Neural progenitor cell (in vitro differentiated cells): ENCODE results near the gene PKN1. TPM values are rescaled to one million over a fixed set of nuclear protein-coding genes. Genes with fewer than 3 reads are reported as not detected.

Source experiments
- DNase-seq: peaks from one replicate; pipeline ENCODE4 v3.0.0-alpha.2; 2016; ENCODE audit warnings: low spot score
- H2AFZ ChIP-seq: fragments of 200-600 bp; sonication (generic); replicated peaks from 2 replicates; pipeline ENCODE4 v1.6.1; 2016; ENCODE audit warnings: antibody characterized with exemption
- H3F3A ChIP-seq: fragments of 200-600 bp; sonication (generic); 2 replicates; pipeline ENCODE4 v1.6.1; 2016; ENCODE audit warnings: antibody characterized with exemption, low read depth
- H3K27ac ChIP-seq: fragments of 200-600 bp; sonication (generic); 2 replicates; pipeline ENCODE4 v1.5.1; 2016; ENCODE audit warnings: mild to moderate bottlenecking
- H3K27me3 ChIP-seq: fragments of 200-600 bp; sonication (generic); 2 replicates; pipeline ENCODE4 v1.6.1; 2016; ENCODE audit warnings: mild to moderate bottlenecking, moderate library complexity
- H3K36me3 ChIP-seq: fragments of 200-600 bp; sonication (generic); 2 replicates; pipeline ENCODE4 v1.5.1; 2016
- H3K4me1 ChIP-seq: fragments of 200-600 bp; sonication (generic); 2 replicates; pipeline ENCODE4 v1.6.1; 2016; ENCODE audit warnings: mixed run types
- H3K4me2 ChIP-seq: fragments of 200-600 bp; sonication (generic); 2 replicates; pipeline ENCODE4 v1.6.1; 2016
- H3K4me3 ChIP-seq: fragments of 200-600 bp; sonication (generic); 2 replicates; pipeline ENCODE4 v1.5.1; 2016
- H3K79me2 ChIP-seq: fragments of 200-600 bp; sonication (generic); 2 replicates; pipeline ENCODE4 v1.6.1; 2016; ENCODE audit warnings: low read depth
- H3K9ac ChIP-seq: fragments of 200-600 bp; sonication (generic); 2 replicates; pipeline ENCODE4 v1.6.1; 2016
- H3K9me3 ChIP-seq: fragments of 200-600 bp; sonication (generic); 2 replicates; pipeline ENCODE4 v1.5.1; 2016; ENCODE audit warnings: low read depth
- H4K20me1 ChIP-seq: fragments of 200-600 bp; sonication (generic); 2 replicates; pipeline ENCODE4 v1.6.1; 2016; ENCODE audit warnings: low read depth
- H3K27ac Mint-ChIP-seq: 3 replicates; pipeline ENCODE4 v1.8.0; 2021; ENCODE audit warnings: mixed read lengths
- H3K27me3 Mint-ChIP-seq: 2 replicates; pipeline ENCODE4 v1.8.0; 2022; ENCODE audit warnings: low read depth, mild to moderate bottlenecking, inconsistent platforms, moderate library complexity, mixed read lengths; ENCODE audit not compliant: insufficient read depth
- H3K36me3 Mint-ChIP-seq: 3 replicates; pipeline ENCODE4 v1.8.0; 2021; ENCODE audit warnings: mixed read lengths
- H3K4me1 Mint-ChIP-seq: 3 replicates; pipeline ENCODE4 v1.8.0; 2021; ENCODE audit warnings: mixed read lengths
- H3K4me3 Mint-ChIP-seq: 3 replicates; pipeline ENCODE4 v1.8.0; 2021; ENCODE audit warnings: mild to moderate bottlenecking, moderate library complexity, mixed read lengths
- H3K9me3 Mint-ChIP-seq: 3 replicates; pipeline ENCODE4 v1.8.0; 2020; ENCODE audit warnings: mixed read lengths
- EZH2 ChIP-seq: fragments of 200-600 bp; sonication (generic); IDR thresholded peaks from 2 replicates; pipeline ENCODE4 v1.6.1; 2017; ENCODE audit warnings: antibody characterized with exemption, mild to moderate bottlenecking, moderate library complexity
- EZH2phosphoT487 ChIP-seq: fragments of 200-600 bp; sonication (generic); IDR thresholded peaks from 2 replicates; pipeline ENCODE4 v1.6.1; 2017; ENCODE audit warnings: antibody characterized with exemption
- total RNA-seq: library from RNA; depleted of rRNA; stranded (reverse); fragments of >200 nt; gene quantifications from 2 replicates; pipeline ENCODE4 v1.2.3, GENCODE V29; 2015; ENCODE audit warnings: low replicate concordance
- TF ChIP-seq, protein P1 (sequence below): fragments of 200-600 bp; sonication (generic); IDR thresholded peaks from 2 replicates; pipeline ENCODE4 v1.5.1; 2017; ENCODE audit warnings: antibody characterized with exemption, mild to moderate bottlenecking

PKN1 gene
- total RNA-seq, 1 donor from 2014 or later = 29.0 TPM

DNA sequence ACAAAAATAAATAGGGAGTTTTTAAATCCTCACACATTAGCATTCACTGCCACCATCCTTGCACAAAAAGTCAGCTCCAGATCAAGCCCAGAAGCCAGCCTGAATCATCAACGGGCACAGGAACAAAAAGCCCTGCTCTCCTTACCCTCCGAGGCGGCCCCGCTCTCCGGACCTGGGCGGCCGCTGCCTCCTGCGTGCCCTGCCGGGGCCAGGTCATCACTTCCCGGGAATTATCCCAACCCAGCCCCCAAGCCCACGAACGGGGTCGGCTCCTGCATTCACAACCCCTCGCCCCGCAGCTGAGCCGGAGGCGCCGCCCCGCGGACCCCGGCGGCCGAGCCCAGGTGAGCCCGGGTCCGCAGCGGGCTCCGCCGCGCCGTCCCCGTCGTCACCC lies 84.3 kb downstream of the PKN1 start:
- peaks cover 47% of the 10 kb centered on the region for H3F3A ChIP-seq
- peak overlapping the region; percentile 99 for H3K4me3 ChIP-seq
- H3K9ac ChIP-seq = peak overlapping the region; percentile 91
- no peaks in the 10 kb centered on the region for H3K9me3 Mint-ChIP-seq
- H3K27me3 Mint-ChIP-seq = peaks cover 11% of the 10 kb centered on the region
- H2AFZ ChIP-seq = peak overlapping the region; percentile 69
- peak overlapping the region; percentile 99 for H3K4me2 ChIP-seq
- no peaks in the 10 kb centered on the region for H3K36me3 ChIP-seq
- no peak for TF ChIP-seq EZH2phosphoT487
- no peak for TF ChIP-seq EZH2
- TF ChIP-seq, protein P1, sequence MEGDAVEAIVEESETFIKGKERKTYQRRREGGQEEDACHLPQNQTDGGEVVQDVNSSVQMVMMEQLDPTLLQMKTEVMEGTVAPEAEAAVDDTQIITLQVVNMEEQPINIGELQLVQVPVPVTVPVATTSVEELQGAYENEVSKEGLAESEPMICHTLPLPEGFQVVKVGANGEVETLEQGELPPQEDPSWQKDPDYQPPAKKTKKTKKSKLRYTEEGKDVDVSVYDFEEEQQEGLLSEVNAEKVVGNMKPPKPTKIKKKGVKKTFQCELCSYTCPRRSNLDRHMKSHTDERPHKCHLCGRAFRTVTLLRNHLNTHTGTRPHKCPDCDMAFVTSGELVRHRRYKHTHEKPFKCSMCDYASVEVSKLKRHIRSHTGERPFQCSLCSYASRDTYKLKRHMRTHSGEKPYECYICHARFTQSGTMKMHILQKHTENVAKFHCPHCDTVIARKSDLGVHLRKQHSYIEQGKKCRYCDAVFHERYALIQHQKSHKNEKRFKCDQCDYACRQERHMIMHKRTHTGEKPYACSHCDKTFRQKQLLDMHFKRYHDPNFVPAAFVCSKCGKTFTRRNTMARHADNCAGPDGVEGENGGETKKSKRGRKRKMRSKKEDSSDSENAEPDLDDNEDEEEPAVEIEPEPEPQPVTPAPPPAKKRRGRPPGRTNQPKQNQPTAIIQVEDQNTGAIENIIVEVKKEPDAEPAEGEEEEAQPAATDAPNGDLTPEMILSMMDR = no peak
- H3K27ac ChIP-seq = no peak overlapping the region
- peaks cover 39% of the 10 kb centered on the region for H3K4me1 Mint-ChIP-seq
- no peak overlapping the region for H3K27ac Mint-ChIP-seq
- peaks cover 36% of the 10 kb centered on the region for H3K79me2 ChIP-seq
- peaks cover 5% of the 10 kb centered on the region for H3K4me1 ChIP-seq
- peaks cover 35% of the 10 kb centered on the region for H4K20me1 ChIP-seq
- H3K4me3 Mint-ChIP-seq = peak overlapping the region; percentile 90
- H3K9me3 ChIP-seq = no peaks in the 10 kb centered on the region
- H3K27me3 ChIP-seq = no peaks in the 10 kb centered on the region
- DNase-seq = no peak
- H3K36me3 Mint-ChIP-seq = peaks cover 26% of the 10 kb centered on the region

DNA sequence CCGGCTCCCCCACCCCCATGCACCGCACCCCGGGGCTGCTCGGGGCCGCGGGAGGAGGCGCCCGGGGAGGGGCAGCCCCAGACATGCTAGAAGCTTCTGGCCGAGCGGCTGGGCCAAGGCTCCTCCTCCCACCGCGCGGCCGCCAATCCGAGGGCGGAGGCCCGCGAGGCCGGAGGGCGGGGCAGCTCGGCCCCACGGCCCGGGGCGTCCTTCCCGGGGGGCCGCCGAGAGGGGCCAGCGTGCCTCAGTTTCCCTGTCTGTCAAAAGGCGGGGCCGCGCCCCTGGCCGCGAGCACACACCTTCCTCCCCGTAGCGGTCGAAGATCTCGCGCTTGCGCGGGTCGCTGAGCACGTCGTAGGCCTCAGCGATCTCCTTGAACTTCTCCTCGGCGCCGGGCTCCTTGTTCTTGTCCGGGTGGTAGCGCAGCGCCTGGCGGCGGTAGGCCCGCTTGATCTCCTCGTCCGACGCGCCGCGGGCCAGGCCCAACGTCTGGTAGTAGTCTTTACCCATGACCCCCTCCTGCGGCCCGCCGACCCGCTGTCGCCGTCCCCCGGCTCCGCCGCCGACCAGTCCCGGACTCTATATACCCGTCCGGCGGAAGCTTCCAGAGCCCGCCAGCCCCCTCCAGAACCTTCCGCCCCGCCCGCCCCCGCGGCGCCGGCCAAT lies 84.9 kb downstream of the PKN1 start, which contains the start of gene DNAJB1:
Gene DNAJB1 (minus strand): TSS at position 558 of the 666 bp plus-strand sequence. CDS start 48 bp downstream, at position 510.
- Mint-ChIP-seq H3K4me3 (peak within 1 kb of the TSS; percentile 95), H3K27ac (peak within 1 kb of the TSS; percentile 94), H3K27me3 (peaks cover 14% of the 10 kb centered on the region), H3K9me3 (no peaks in the 10 kb centered on the region), H3K36me3 (peaks cover 26% of the 10 kb centered on the region), H3K4me1 (peaks cover 43% of the 10 kb centered on the region)
- Histone ChIP-seq H2AFZ (peak within 1 kb of the TSS; percentile 88), H3F3A (peaks cover 44% of the 10 kb centered on the region), H4K20me1 (peaks cover 35% of the 10 kb centered on the region), H3K9me3 (no peaks in the 10 kb centered on the region), H3K36me3 (no peaks in the 10 kb centered on the region), H3K4me3 (peak within 1 kb of the TSS; percentile 99), H3K4me2 (peak within 1 kb of the TSS; percentile 99), H3K9ac (peak within 1 kb of the TSS; percentile 91), H3K79me2 (peaks cover 36% of the 10 kb centered on the region), H3K27ac (peak within 1 kb of the TSS; percentile 86), H3K4me1 (peaks cover 5% of the 10 kb centered on the region), H3K27me3 (no peaks in the 10 kb centered on the region)
- TF ChIP-seq EZH2phosphoT487 (no peak), EZH2 (no peak)
- TF ChIP-seq, protein P1 = no peak
- peak; percentile 79 for DNase-seq

DNA sequence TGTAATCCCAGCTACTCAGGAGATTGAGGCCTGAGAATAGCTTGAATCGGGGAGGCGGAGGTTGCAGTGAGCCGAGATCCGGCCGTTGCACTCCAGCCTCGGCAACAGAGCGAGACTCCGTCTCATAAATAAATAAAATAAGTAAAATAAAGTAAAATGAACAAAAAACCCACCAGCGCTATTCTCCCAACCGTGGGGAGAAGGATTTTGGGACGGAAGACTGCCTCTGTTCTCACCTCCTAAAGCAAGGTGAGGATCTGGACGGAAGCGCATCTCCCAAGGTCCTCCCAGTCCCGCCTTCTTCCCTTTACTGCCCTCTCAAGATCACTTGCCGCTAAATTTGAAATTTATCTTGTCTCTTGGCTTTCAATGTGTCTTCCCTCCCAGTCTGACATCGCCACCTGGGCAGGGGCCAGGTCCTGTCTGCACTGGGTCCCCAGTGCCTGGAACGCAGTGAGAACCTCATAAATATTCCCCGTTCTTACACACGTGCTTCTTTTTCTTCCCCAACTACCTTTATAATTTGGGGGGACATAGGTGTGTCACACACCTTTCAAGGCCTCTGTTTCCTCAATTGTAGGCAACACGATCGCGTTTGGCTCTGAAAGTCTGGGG lies 86.2 kb downstream of the PKN1 start:
- Mint-ChIP-seq H3K9me3 (no peaks in the 10 kb centered on the region), H3K27ac (peak overlapping the region; percentile 44), H3K36me3 (peaks cover 22% of the 10 kb centered on the region), H3K27me3 (peaks cover 13% of the 10 kb centered on the region), H3K4me3 (peak overlapping the region; percentile 95), H3K4me1 (peaks cover 43% of the 10 kb centered on the region)
- no peak overlapping the region for H3K4me3 ChIP-seq
- H3K9ac ChIP-seq = no peak overlapping the region
- no peak overlapping the region for H2AFZ ChIP-seq
- H3K9me3 ChIP-seq = no peaks in the 10 kb centered on the region
- no peak overlapping the region for H3K27ac ChIP-seq
- DNase-seq = no peak
- H3K79me2 ChIP-seq = peaks cover 36% of the 10 kb centered on the region
- H3F3A ChIP-seq = peaks cover 31% of the 10 kb centered on the region
- peaks cover 5% of the 10 kb centered on the region for H3K4me1 ChIP-seq
- TF ChIP-seq, protein P1 = no peak
- TF ChIP-seq EZH2phosphoT487 (no peak), EZH2 (no peak)
- H3K27me3 ChIP-seq = no peaks in the 10 kb centered on the region
- peaks cover 31% of the 10 kb centered on the region for H4K20me1 ChIP-seq
- H3K4me2 ChIP-seq = peak overlapping the region; percentile 75
- no peaks in the 10 kb centered on the region for H3K36me3 ChIP-seq
